Left lung (tissue), 10 donors: ENCODE measurements around the gene BCKDHB. TPM values are rescaled to one million over a fixed set of nuclear protein-coding genes. Genes with fewer than 3 reads are reported as not detected.

Experiments used
- ATAC-seq: fragments of 200-7000 bp; cut with Tn5 transposase; one replicate; pipeline ENCODE4 v1.9.1; 2020; ENCODE audit warnings: moderate library complexity
- DNase-seq, 4 donors: peaks; one replicate each; pipeline ENCODE4 v3.0.0-alpha.2; 2013 to 2020
- H3K27ac ChIP-seq, 2 donors: fragments of 200-600 bp; sonication (generic) in 1 of 2; one replicate each; pipeline versions ENCODE4 v1.5.0 to v1.8.0; 2020 to 2021
- H3K27me3 ChIP-seq, 2 donors: fragments of 200-600 bp; sonication (generic) in 1 of 2; one replicate each; pipeline versions ENCODE4 v1.5.0 to v1.8.0; 2020 to 2021
- H3K36me3 ChIP-seq, 2 donors: fragments of 200-600 bp; sonication (generic) in 1 of 2; one replicate each; pipeline versions ENCODE4 v1.5.0 to v1.8.0; 2020 to 2021
- H3K4me1 ChIP-seq, 2 donors: fragments of 200-600 bp; one replicate each; pipeline ENCODE4 v1.8.0; 2021
- H3K4me3 ChIP-seq, 2 donors: fragments of 200-600 bp; sonication (generic) in 1 of 2; one replicate each; pipeline versions ENCODE4 v1.5.0 to v1.8.0; 2020 to 2021; ENCODE audit warnings: mild to moderate bottlenecking in 1 of 2
- H3K9me3 ChIP-seq, 2 donors: fragments of 200-600 bp; sonication (generic) in 1 of 2; one replicate each; pipeline versions ENCODE4 v1.5.0 to v1.8.0; 2020 to 2021
- CTCF ChIP-seq, 2 donors: fragments of 200-600 bp; sonication (generic) in 1 of 2; IDR thresholded peaks; one replicate each; pipeline versions ENCODE4 v1.5.0 to v1.8.0; 2021; ENCODE audit warnings: antibody characterized with exemption in 2 of 2
- intact Hi-C, 2 donors: fragments of 100-400 bp; cut with DNase I; formaldehyde crosslinking; loops; one replicate each; pipeline versions ENCODE4 v1.11.2 to v1.14.2; 2022
- polyA plus RNA-seq, 6 donors: library from polyadenylated mRNA; unstranded; fragments of 120-200 nt; gene quantifications; one replicate each; pipeline ENCODE4 v1.2.1, GENCODE V29; 2013; ENCODE audit not compliant: insufficient read length in 6 of 6
- total RNA-seq, 2 donors: library from RNA; stranded (reverse); fragmentation: NEBNext Ultra II Directional; extraction: Animal tissue kit (Norgen Biotek cat#: 25700); gene quantifications; one replicate each; pipeline ENCODE4 v1.2.1, GENCODE V29; 2021
- donor health status: DM: no; HTN: yes; CAD: no.
- donor health status: DM: no; HTN: no; CAD: no.

The BCKDHB gene
- total and polyA plus RNA-seq, 8 donors, result 15.1 to 26.1 (median 22.0) TPM

GRCh38 chr6:80158478-80158989 is 52.1 kb downstream of the BCKDHB start:
- ATAC-seq, result no peak
- Histone ChIP-seq H3K4me3 (no peak overlapping the region), H3K27me3 (no peaks in the 10 kb centered on the region), H3K9me3 (no peaks in the 10 kb centered on the region), H3K27ac (no peak overlapping the region), H3K36me3 (no peaks in the 10 kb centered on the region), H3K4me1 (no peaks in the 10 kb centered on the region)
- no peak for DNase-seq
- intact Hi-C loops, result no loop called here
- TF ChIP-seq CTCF (IDR thresholded peaks at IDR 0.05), result no peak

GRCh38 chr6:80161434-80161833 is 55.0 kb downstream of the BCKDHB start:
- Histone ChIP-seq H3K36me3 (no peaks in the 10 kb centered on the region), H3K9me3 (no peaks in the 10 kb centered on the region), H3K27me3 (no peaks in the 10 kb centered on the region), H3K27ac (no peak overlapping the region), H3K4me3 (no peak overlapping the region), H3K4me1 (peaks cover 0 to 4% of the 10 kb centered on the region in 2 donors)
- intact Hi-C loops, result no loop called here
- TF ChIP-seq CTCF (IDR thresholded peaks at IDR 0.05), result no peak
- DNase-seq (no peak), ATAC-seq (no peak)

GRCh38 chr6:80163754-80164187 is 57.3 kb downstream of the BCKDHB start:
- TF ChIP-seq CTCF (IDR thresholded peaks at IDR 0.05), result no peak
- Histone ChIP-seq H3K4me1 (peaks cover 0 to 4% of the 10 kb centered on the region in 2 donors), H3K27ac (no peak overlapping the region), H3K4me3 (no peak overlapping the region), H3K9me3 (no peaks in the 10 kb centered on the region), H3K36me3 (no peaks in the 10 kb centered on the region), H3K27me3 (no peaks in the 10 kb centered on the region)
- ATAC-seq (peak; percentile 74), DNase-seq (no peak)
- intact Hi-C loops, result no loop called here

GRCh38 chr6:80165143-80165542 is 58.7 kb downstream of the BCKDHB start:
- Histone ChIP-seq H3K4me1 (peaks cover 0 to 4% of the 10 kb centered on the region in 2 donors), H3K9me3 (no peaks in the 10 kb centered on the region), H3K36me3 (no peaks in the 10 kb centered on the region), H3K4me3 (no peak overlapping the region), H3K27me3 (no peaks in the 10 kb centered on the region), H3K27ac (no peak overlapping the region)
- no peak for ATAC-seq
- no peak for TF ChIP-seq CTCF (IDR thresholded peaks at IDR 0.05)
- no peak for DNase-seq
- intact Hi-C loops, result no loop called here

GRCh38 chr6:80165819-80166218 is 59.3 kb downstream of the BCKDHB start:
- no peaks in the 10 kb centered on the region for H3K27me3 ChIP-seq
- no peaks in the 10 kb centered on the region for H3K9me3 ChIP-seq
- H3K27ac ChIP-seq, result no peak overlapping the region
- no peak for TF ChIP-seq CTCF (IDR thresholded peaks at IDR 0.05)
- no peak for DNase-seq
- intact Hi-C loops, result no loop called here
- no peaks in the 10 kb centered on the region for H3K36me3 ChIP-seq
- H3K4me1 ChIP-seq, result peaks cover 0 to 4% of the 10 kb centered on the region in 2 donors
- no peak for ATAC-seq
- no peak overlapping the region for H3K4me3 ChIP-seq
